ENCODE data around the gene KIF5A.
"Not testable (repeated sequence)": the region's sequence is repeated elsewhere in the genome, so short reads cannot be mapped to it uniquely, and the experiment has no call there.

The KIF5A gene

GRCh38 chr12:57585156-57585555, 35.3 kb downstream of the KIF5A start:
- no peak for DNase-seq

- DNase-seq, result no peak
Measured at GRCh38 chr12:57586128-57586527, 36.3 kb downstream of the KIF5A start.

- DNase-seq, result no peak
Measured at GRCh38 chr12:57586832-57587429, 37.1 kb downstream of the KIF5A start.

- not testable (repeated sequence) for DNase-seq
Measured at GRCh38 chr12:57588951-57589610, 39.2 kb downstream of the KIF5A start.

GRCh38 chr12:57590479-57590863, 40.6 kb downstream of the KIF5A start:
- no peak for DNase-seq

GRCh38 chr12:57590864-57591781, 41.3 kb downstream of the KIF5A start, which contains the start of gene PIP4K2C:
Gene PIP4K2C, plus strand, starts transcription at chr12:57591192. Its CDS starts 98 bp downstream, at chr12:57591290.
- peak; percentile 47 for DNase-seq

GRCh38 chr12:57591782-57592325, 42.0 kb downstream of the KIF5A start:
- DNase-seq, result no peak

- peak; percentile 30 for DNase-seq
Measured at GRCh38 chr12:57592551-57593165, 42.8 kb downstream of the KIF5A start.

GRCh38 chr12:57593187-57593586, 43.3 kb downstream of the KIF5A start:
- DNase-seq, result no peak

- no peak for DNase-seq
Measured at GRCh38 chr12:57600395-57600794, 50.6 kb downstream of the KIF5A start.

- DNase-seq, result no peak
Measured at GRCh38 chr12:57602544-57602943, 52.7 kb downstream of the KIF5A start.

- no peak for DNase-seq
Measured at GRCh38 chr12:57603324-57603723, 53.5 kb downstream of the KIF5A start.

- DNase-seq, result peak; percentile 46
Measured at GRCh38 chr12:57603815-57604453, 54.1 kb downstream of the KIF5A start.

- DNase-seq, result peak; percentile 21
Measured at GRCh38 chr12:57604454-57604991, 54.7 kb downstream of the KIF5A start, which contains the start of gene DTX3. Gene DTX3, plus strand, starts transcription at chr12:57604824. Its CDS starts 1,694 bp downstream, at chr12:57606518.

GRCh38 chr12:57604992-57605810, 55.4 kb downstream of the KIF5A start:
- no peak for DNase-seq

GRCh38 chr12:57605811-57606311, 56.0 kb downstream of the KIF5A start:
- no peak for DNase-seq

- DNase-seq, result no peak
Measured at GRCh38 chr12:57606399-57606798, 56.6 kb downstream of the KIF5A start.

GRCh38 chr12:57606821-57607220, 57.0 kb downstream of the KIF5A start:
- no peak for DNase-seq

GRCh38 chr12:57607958-57608663, 58.3 kb downstream of the KIF5A start:
- DNase-seq, result no peak
